H1 (cell line): Measurements from ENCODE around the gene STXBP5L.

ENCODE experiments used
- POLR2A ChIP-seq, 2 experiments: IDR thresholded peaks; 1 replicate in 1 of 2; 2 replicates in 1 of 2; pipeline ENCODE4 v1.6.1; 2011; ENCODE audit warnings: low read depth in 2 of 2, low read length in 2 of 2, mild to moderate bottlenecking in 2 of 2; ENCODE audit errors: control extremely low read depth in 1 of 2
- POLR2AphosphoS5 ChIP-seq: IDR thresholded peaks from 2 replicates; pipeline ENCODE4 v1.6.1; 2011; ENCODE audit warnings: low read depth, low read length
- USF2 ChIP-seq: IDR thresholded peaks from 2 replicates; pipeline ENCODE4 v1.6.1; 2011; ENCODE audit warnings: low read length, improper control_type of control experiment
- TF ChIP-seq, protein P1 (sequence below), 3 experiments: IDR thresholded peaks; 1 replicate in 2 of 3; 2 replicates in 1 of 3; pipeline versions ENCODE4 v1.5.1 to v1.6.1; 2011; ENCODE audit warnings: low read length in 3 of 3, mild to moderate bottlenecking in 3 of 3, inconsistent platforms in 2 of 3, low read depth in 1 of 3, moderate library complexity in 1 of 3; ENCODE audit not compliant: insufficient read depth in 1 of 3; ENCODE audit errors: control extremely low read depth in 1 of 3
- TF ChIP-seq, protein P2 (sequence below): IDR thresholded peaks from 2 replicates; pipeline ENCODE4 v1.6.1; 2011; ENCODE audit warnings: low read depth, mild to moderate bottlenecking, low read length; ENCODE audit not compliant: insufficient read depth

- TF ChIP-seq POLR2A (IDR thresholded peaks at IDR 0.05; ENCODE audit: control extremely low read depth in 1 of 2, low read depth in 2 of 2, low read length in 2 of 2) (no peak), USF2 (no peak), POLR2AphosphoS5 (no peak)
- TF ChIP-seq, protein P1, sequence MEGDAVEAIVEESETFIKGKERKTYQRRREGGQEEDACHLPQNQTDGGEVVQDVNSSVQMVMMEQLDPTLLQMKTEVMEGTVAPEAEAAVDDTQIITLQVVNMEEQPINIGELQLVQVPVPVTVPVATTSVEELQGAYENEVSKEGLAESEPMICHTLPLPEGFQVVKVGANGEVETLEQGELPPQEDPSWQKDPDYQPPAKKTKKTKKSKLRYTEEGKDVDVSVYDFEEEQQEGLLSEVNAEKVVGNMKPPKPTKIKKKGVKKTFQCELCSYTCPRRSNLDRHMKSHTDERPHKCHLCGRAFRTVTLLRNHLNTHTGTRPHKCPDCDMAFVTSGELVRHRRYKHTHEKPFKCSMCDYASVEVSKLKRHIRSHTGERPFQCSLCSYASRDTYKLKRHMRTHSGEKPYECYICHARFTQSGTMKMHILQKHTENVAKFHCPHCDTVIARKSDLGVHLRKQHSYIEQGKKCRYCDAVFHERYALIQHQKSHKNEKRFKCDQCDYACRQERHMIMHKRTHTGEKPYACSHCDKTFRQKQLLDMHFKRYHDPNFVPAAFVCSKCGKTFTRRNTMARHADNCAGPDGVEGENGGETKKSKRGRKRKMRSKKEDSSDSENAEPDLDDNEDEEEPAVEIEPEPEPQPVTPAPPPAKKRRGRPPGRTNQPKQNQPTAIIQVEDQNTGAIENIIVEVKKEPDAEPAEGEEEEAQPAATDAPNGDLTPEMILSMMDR (IDR thresholded peaks at IDR 0.05; ENCODE audit: control extremely low read depth in 1 of 3, insufficient read depth in 1 of 3, low read depth in 1 of 3, low read length in 3 of 3) = no peak
- TF ChIP-seq, protein P2, sequence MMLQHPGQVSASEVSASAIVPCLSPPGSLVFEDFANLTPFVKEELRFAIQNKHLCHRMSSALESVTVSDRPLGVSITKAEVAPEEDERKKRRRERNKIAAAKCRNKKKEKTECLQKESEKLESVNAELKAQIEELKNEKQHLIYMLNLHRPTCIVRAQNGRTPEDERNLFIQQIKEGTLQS = no peak
Observed at GRCh38 chr3:121152573-121152972, 244.6 kb downstream of the STXBP5L start.
